Stimulated activated CD4-positive, alpha-beta T cell treated with anti-CD3 and anti-CD28 coated beads, Interleukin-2, amount 100 ng/mL, for 48 hours (primary cell): ENCODE measurements around the gene CEP57L1.
"Not testable (repeated sequence)": the region's sequence is repeated elsewhere in the genome, so short reads cannot be mapped to it uniquely, and the experiment has no call there.

Experiments used
- DNase-seq, 2 donors: peaks; one replicate each; pipeline ENCODE4 v3.0.0-alpha.2; 2020

CEP57L1 gene

GRCh38 chr6:109117346-109118035 lies 22.2 kb downstream of the CEP57L1 start:
- DNase-seq, result no peak

- DNase-seq, result no peak
Measured at GRCh38 chr6:109118337-109118736, 23.0 kb downstream of the CEP57L1 start.

GRCh38 chr6:109118871-109119354 lies 23.6 kb downstream of the CEP57L1 start:
- DNase-seq, result no peak

GRCh38 chr6:109121411-109121810 lies 26.1 kb downstream of the CEP57L1 start:
- no peak for DNase-seq

GRCh38 chr6:109124219-109124618 lies 28.9 kb downstream of the CEP57L1 start:
- DNase-seq, result no peak

GRCh38 chr6:109125504-109125903 lies 30.2 kb downstream of the CEP57L1 start:
- DNase-seq, result no peak

- DNase-seq, result no peak
Measured at GRCh38 chr6:109130065-109130464, 34.8 kb downstream of the CEP57L1 start.

GRCh38 chr6:109135600-109135999 lies 40.3 kb downstream of the CEP57L1 start:
- DNase-seq, result not testable (repeated sequence)

- DNase-seq, result not testable (repeated sequence)
Measured at GRCh38 chr6:109136039-109136438, 40.7 kb downstream of the CEP57L1 start.

GRCh38 chr6:109136530-109136929 lies 41.2 kb downstream of the CEP57L1 start:
- not testable (repeated sequence) for DNase-seq

- no peak for DNase-seq
Measured at GRCh38 chr6:109139109-109139508, 43.8 kb downstream of the CEP57L1 start.

- not testable (repeated sequence) for DNase-seq
Measured at GRCh38 chr6:109142067-109142466, 46.8 kb downstream of the CEP57L1 start.

- DNase-seq, result no peak
Measured at GRCh38 chr6:109143191-109143590, 47.9 kb downstream of the CEP57L1 start.

GRCh38 chr6:109148251-109148650 lies 52.9 kb downstream of the CEP57L1 start:
- not testable (repeated sequence) for DNase-seq

- DNase-seq, result not testable (repeated sequence)
Measured at GRCh38 chr6:109148716-109149115, 53.4 kb downstream of the CEP57L1 start.

- no peak for DNase-seq
Measured at GRCh38 chr6:109153752-109154151, 58.4 kb downstream of the CEP57L1 start.

GRCh38 chr6:109164331-109164730 lies 69.0 kb downstream of the CEP57L1 start:
- DNase-seq, result no peak

GRCh38 chr6:109165392-109165974 lies 70.2 kb downstream of the CEP57L1 start:
- DNase-seq, result no peak

- no peak for DNase-seq
Measured at GRCh38 chr6:109166673-109167072, 71.4 kb downstream of the CEP57L1 start.

- DNase-seq, result no peak
Measured at GRCh38 chr6:109167562-109167961, 72.3 kb downstream of the CEP57L1 start.

GRCh38 chr6:109170333-109170732 lies 75.0 kb downstream of the CEP57L1 start:
- no peak for DNase-seq

GRCh38 chr6:109172101-109172746 lies 76.9 kb downstream of the CEP57L1 start:
- DNase-seq, result no peak

- DNase-seq, result no peak
Measured at GRCh38 chr6:109174916-109175315, 79.6 kb downstream of the CEP57L1 start.

- DNase-seq, result no peak
Measured at GRCh38 chr6:109178921-109179320, 83.6 kb downstream of the CEP57L1 start.
